PC-3 (cell line): Measurements from ENCODE around the gene RREB1. TPM values are rescaled to one million over a fixed set of nuclear protein-coding genes. Genes with fewer than 3 reads are reported as not detected.

ENCODE experiments used
- ATAC-seq: fragments of 200-7000 bp; cut with Tn5 transposase; 2 replicates; pipeline ENCODE4 v1.9.1; 2020; ENCODE audit warnings: mild to moderate bottlenecking, moderate library complexity
- BruUV-seq: library from RNA; stranded (reverse); fragments of 400-500 nt; replicated peaks from 2 replicates; lab custom pipeline; 2021; lab: Mats Ljungman, UMichigan
- CTCF ChIA-PET: fragments of 300-600 bp; sonication (Branson Sonifier 250); formaldehyde crosslinking; loops from one replicate; lab custom pipeline; 2022; ENCODE audit warnings: antibody characterized with exemption; lab: Charles Lee
- POLR2A ChIA-PET: fragments of 300-600 bp; sonication (Branson Sonifier 250); formaldehyde crosslinking; loops from one replicate; lab custom pipeline; 2022; ENCODE audit warnings: antibody characterized with exemption; ENCODE audit not compliant: unreplicated experiment; lab: Charles Lee
- DNase-seq: peaks from one replicate; pipeline ENCODE4 v3.0.0-alpha.2; 2015
- H2AFZ ChIP-seq: fragments of 300-600 bp; sonication (generic); 2 replicates; pipeline ENCODE4 v1.6.0; 2016; ENCODE audit warnings: antibody characterized with exemption, low read length
- H3F3A ChIP-seq: fragments of 300-600 bp; sonication (generic); one replicate; pipeline ENCODE4 v1.6.0; 2017; ENCODE audit warnings: antibody characterized with exemption, low read length, control low read depth, mild to moderate bottlenecking; ENCODE audit not compliant: unreplicated experiment
- H3K27ac ChIP-seq: fragments of 300-600 bp; sonication (generic); 2 replicates; pipeline ENCODE4 v1.5.1; 2016; ENCODE audit warnings: mild to moderate bottlenecking, low read length
- H3K27me3 ChIP-seq: fragments of 300-600 bp; sonication (generic); 2 replicates; pipeline ENCODE4 v1.6.1; 2016; ENCODE audit warnings: low read length, mixed read lengths
- H3K36me3 ChIP-seq: fragments of 300-600 bp; sonication (generic); 2 replicates; pipeline ENCODE4 v1.6.1; 2016; ENCODE audit warnings: low read depth, mixed run types, low read length, mixed read lengths
- H3K4me1 ChIP-seq: fragments of 300-600 bp; sonication (generic); 2 replicates; pipeline ENCODE4 v1.5.1; 2016; ENCODE audit warnings: low read length; ENCODE audit not compliant: insufficient read depth
- H3K4me2 ChIP-seq: fragments of 300-600 bp; sonication (generic); 2 replicates; pipeline ENCODE4 v1.6.0; 2016; ENCODE audit warnings: low read length
- H3K4me3 ChIP-seq: fragments of 300-600 bp; sonication (generic); 2 replicates; pipeline ENCODE4 v1.5.1; 2016; ENCODE audit warnings: mild to moderate bottlenecking, low read length, mixed read lengths
- H3K79me2 ChIP-seq: fragments of 300-600 bp; sonication (generic); 2 replicates; pipeline ENCODE4 v1.6.1; 2017; ENCODE audit warnings: low read length, mixed read lengths
- H3K9ac ChIP-seq: fragments of 300-600 bp; sonication (generic); 2 replicates; pipeline ENCODE4 v1.6.0; 2016; ENCODE audit warnings: mild to moderate bottlenecking, low read length
- H3K9me2 ChIP-seq: fragments of 300-600 bp; sonication (generic); replicated peaks from 2 replicates; pipeline ENCODE4 v1.6.1; 2016; ENCODE audit warnings: mixed run types, low read length, mixed read lengths
- H3K9me3 ChIP-seq: fragments of 300-600 bp; sonication (generic); 2 replicates; pipeline ENCODE4 v1.6.1; 2016; ENCODE audit warnings: low read length, mixed read lengths
- H4K20me1 ChIP-seq: fragments of 300-600 bp; sonication (generic); 2 replicates; pipeline ENCODE4 v1.6.1; 2016; ENCODE audit warnings: low read length, mixed read lengths
- CTCF ChIP-seq: fragments of 300-600 bp; sonication (generic); conservative IDR thresholded peaks from 2 replicates; pipeline ENCODE4 v1.5.1; 2017; ENCODE audit warnings: antibody characterized with exemption, low read depth, mild to moderate bottlenecking, low read length
- EZH2 ChIP-seq: fragments of 300-600 bp; sonication (generic); IDR thresholded peaks from one replicate; pipeline ENCODE4 v1.6.1; 2017; ENCODE audit warnings: antibody characterized with exemption, mild to moderate bottlenecking, low read length; ENCODE audit not compliant: unreplicated experiment
- EZH2phosphoT487 ChIP-seq: fragments of 300-600 bp; sonication (generic); IDR thresholded peaks from 2 replicates; pipeline ENCODE4 v1.6.1; 2018; ENCODE audit warnings: mild to moderate bottlenecking, antibody characterized with exemption, low read length, borderline replicate concordance
- intact Hi-C: fragments of 100-400 bp; cut with micrococcal nuclease; formaldehyde crosslinking; loops from 2 replicates; pipeline ENCODE4 v1.9.0; 2023
- total RNA-seq: library from RNA; depleted of rRNA; stranded (reverse); fragments of >200 nt; gene quantifications from 2 replicates; pipeline ENCODE4 v1.2.3, GENCODE V29; 2014

RREB1 gene
- total RNA-seq, 1 experiment from 2014 or later: 26.0 TPM

DNA sequence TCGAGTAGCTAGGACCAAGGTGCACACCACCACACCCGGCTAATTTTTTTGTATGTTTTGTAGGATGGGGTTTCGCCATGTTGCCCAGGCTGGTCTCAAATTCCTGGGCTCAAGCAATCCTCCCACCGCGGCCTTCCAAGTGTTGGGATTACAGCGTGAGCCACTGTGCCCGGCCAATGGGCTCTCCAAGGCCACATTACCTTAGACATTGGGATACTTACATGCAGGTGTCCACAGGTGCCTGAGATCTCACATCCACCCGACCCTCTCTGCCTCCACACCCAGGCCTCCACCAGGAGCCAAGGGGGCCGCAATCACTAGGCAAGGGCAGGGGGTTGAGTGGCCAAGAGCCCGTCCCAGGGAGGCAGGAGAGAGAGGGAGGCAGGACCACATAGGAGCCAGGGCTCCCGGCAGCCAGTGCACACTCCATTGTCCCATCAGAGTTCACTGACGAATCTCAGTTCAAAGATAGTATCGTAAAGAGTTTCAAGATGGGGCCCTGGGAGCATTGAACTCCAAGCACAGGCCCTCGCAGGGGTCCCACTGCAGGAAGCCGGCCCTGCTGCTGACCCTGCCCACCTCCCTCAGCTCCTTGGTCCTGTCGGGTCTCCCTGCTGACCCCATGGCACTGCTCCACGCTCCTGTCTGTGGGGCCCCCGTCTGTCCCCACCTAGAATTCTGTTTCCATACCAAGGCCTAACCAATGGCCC, 149.9 kb downstream of the RREB1 start:
- POLR2A ChIA-PET: no interaction called here

GRCh38 chr6:7258231-7258763, 150.5 kb downstream of the RREB1 start:
- no peak for DNase-seq

More for the DNA sequence above, 149.9 kb downstream of the RREB1 start:
- H4K20me1 ChIP-seq: no peaks in the 10 kb centered on the region
- peaks cover 17% of the 10 kb centered on the region for H3K4me1 ChIP-seq
- H3K4me2 ChIP-seq: no peak overlapping the region
- H3K9ac ChIP-seq: no peak overlapping the region
- TF ChIP-seq EZH2phosphoT487 (no peak), CTCF (no peak), EZH2 (no peak)
- intact Hi-C loops: no loop called here
- H3K36me3 ChIP-seq: no peaks in the 10 kb centered on the region
- no peaks in the 10 kb centered on the region for H3F3A ChIP-seq
- no peaks in the 10 kb centered on the region for H3K27me3 ChIP-seq
- no TSS peak for BruUV-seq
- CTCF ChIA-PET: no interaction called here
- DNase-seq (no peak), ATAC-seq (no peak)
- no peaks in the 10 kb centered on the region for H3K79me2 ChIP-seq
- no peaks in the 10 kb centered on the region for H3K9me3 ChIP-seq
- no peaks in the 10 kb centered on the region for H3K9me2 ChIP-seq
- no peak overlapping the region for H2AFZ ChIP-seq
- no peak overlapping the region for H3K27ac ChIP-seq
- H3K4me3 ChIP-seq: no peak overlapping the region

More at GRCh38 chr6:7258231-7258763, 150.5 kb downstream of the RREB1 start:
- no peaks in the 10 kb centered on the region for H3K9me2 ChIP-seq
- TF ChIP-seq CTCF (no peak), EZH2phosphoT487 (no peak), EZH2 (no peak)
- BruUV-seq: no TSS peak
- H3K27ac ChIP-seq: no peak overlapping the region
- peaks cover 17% of the 10 kb centered on the region for H3K4me1 ChIP-seq
- no peak for ATAC-seq
- no peak overlapping the region for H3K4me2 ChIP-seq
- no peaks in the 10 kb centered on the region for H3F3A ChIP-seq
- no peak overlapping the region for H2AFZ ChIP-seq
- no peaks in the 10 kb centered on the region for H3K36me3 ChIP-seq
- no peaks in the 10 kb centered on the region for H3K9me3 ChIP-seq
- H3K79me2 ChIP-seq: no peaks in the 10 kb centered on the region
- ChIA-PET CTCF (no interaction called here), POLR2A (no interaction called here)
- no peaks in the 10 kb centered on the region for H3K27me3 ChIP-seq
- H3K9ac ChIP-seq: no peak overlapping the region
- intact Hi-C loops: no loop called here
- no peak overlapping the region for H3K4me3 ChIP-seq
- no peaks in the 10 kb centered on the region for H4K20me1 ChIP-seq
